Measurements from ENCODE around the gene ATP6V0C. TPM values are rescaled to one million over a fixed set of nuclear protein-coding genes. Genes with fewer than 3 reads are reported as not detected.
"Not testable (repeated sequence)": the region's sequence is repeated elsewhere in the genome, so short reads cannot be mapped to it uniquely, and the experiment has no call there.

Gene ATP6V0C
- total and polyA plus RNA-seq, 4 experiments from 2014 or later, result 57.5 to 129 (median 103) TPM

GRCh38 chr16:2557150-2557549, 43.4 kb downstream of the ATP6V0C start:
- POLR2A ChIA-PET (ENCODE audit: partially characterized antibody); H3K4me3 ChIP-seq (ENCODE audit: low read length in 2 of 2); intact Hi-C loops (cut with micrococcal nuclease); H3K4me1 ChIP-seq (ENCODE audit: insufficient read depth, low read length); CTCF ChIA-PET (ENCODE audit: partially characterized antibody); H3K36me3 ChIP-seq (ENCODE audit: insufficient read depth, low read length); H3K27ac ChIP-seq (ENCODE audit: low read depth, low read length); H3K27me3 Mint-ChIP-seq; H3K9me3 ChIP-seq (ENCODE audit: control insufficient read depth in 1 of 2, low read length in 2 of 2); H3K4me1 Mint-ChIP-seq; H3K9me3 Mint-ChIP-seq; DNase-seq; H3K4me3 Mint-ChIP-seq; H3K27ac Mint-ChIP-seq; H3K36me3 Mint-ChIP-seq; H3K27me3 ChIP-seq (ENCODE audit: insufficient read depth, low read length): not testable (repeated sequence)

DNA sequence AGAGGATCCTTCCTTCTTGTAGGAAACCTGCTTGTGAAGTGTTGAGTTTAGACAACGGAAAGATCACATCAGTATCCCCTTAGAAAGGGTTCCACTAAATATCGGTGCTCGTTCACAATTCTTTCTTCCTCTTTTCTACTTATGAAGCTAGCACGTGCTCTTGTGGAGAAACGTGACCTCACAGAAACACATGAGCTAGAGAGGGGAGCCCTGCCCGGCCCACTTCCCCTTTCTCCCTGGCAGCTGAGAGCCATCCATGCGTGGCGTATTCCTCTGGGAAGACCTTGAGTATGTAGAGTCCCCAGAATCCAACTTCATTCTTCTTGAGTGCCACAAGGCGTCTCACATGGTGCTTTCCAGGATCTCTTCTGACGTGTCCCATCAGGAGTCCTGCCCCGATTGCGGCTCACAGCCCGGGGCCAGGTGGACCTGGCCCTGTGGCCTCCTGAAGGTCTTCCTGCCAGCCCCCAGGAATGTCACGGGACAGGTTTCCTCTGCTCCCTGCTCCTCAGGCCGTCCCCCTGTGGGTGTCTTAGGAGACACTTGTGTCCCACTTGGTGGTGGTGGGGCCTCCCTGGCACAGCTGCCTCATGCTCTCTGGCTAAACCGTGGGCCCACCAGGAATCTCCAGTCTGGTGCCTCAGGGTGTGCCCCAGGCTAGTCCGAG, 46.5 kb downstream of the ATP6V0C start:
- H3K9me3 ChIP-seq (ENCODE audit: control insufficient read depth in 1 of 2, low read length in 2 of 2); H3K36me3 Mint-ChIP-seq; H3K36me3 ChIP-seq (ENCODE audit: insufficient read depth, low read length); H3K4me1 ChIP-seq (ENCODE audit: insufficient read depth, low read length); POLR2A ChIA-PET (ENCODE audit: partially characterized antibody); CTCF ChIA-PET (ENCODE audit: partially characterized antibody); H3K27me3 Mint-ChIP-seq; H3K27ac ChIP-seq (ENCODE audit: low read depth, low read length); intact Hi-C loops (cut with micrococcal nuclease); H3K4me1 Mint-ChIP-seq; H3K27me3 ChIP-seq (ENCODE audit: insufficient read depth, low read length); H3K9me3 Mint-ChIP-seq; H3K4me3 Mint-ChIP-seq; DNase-seq; H3K4me3 ChIP-seq (ENCODE audit: low read length in 2 of 2); H3K27ac Mint-ChIP-seq: not testable (repeated sequence)

- DNase-seq, result peak; percentile 58 to 67 (median 59)
- POLR2A ChIA-PET (ENCODE audit: partially characterized antibody); H3K27me3 ChIP-seq (ENCODE audit: insufficient read depth, low read length); H3K4me1 ChIP-seq (ENCODE audit: insufficient read depth, low read length); H3K36me3 ChIP-seq (ENCODE audit: insufficient read depth, low read length); H3K9me3 ChIP-seq (ENCODE audit: control insufficient read depth in 1 of 2, low read length in 2 of 2); H3K27me3 Mint-ChIP-seq; H3K4me3 ChIP-seq (ENCODE audit: low read length in 2 of 2); H3K27ac Mint-ChIP-seq; H3K36me3 Mint-ChIP-seq; CTCF ChIA-PET (ENCODE audit: partially characterized antibody); H3K4me1 Mint-ChIP-seq; intact Hi-C loops (cut with micrococcal nuclease); H3K9me3 Mint-ChIP-seq; H3K27ac ChIP-seq (ENCODE audit: low read depth, low read length); H3K4me3 Mint-ChIP-seq: not testable (repeated sequence)
Observed at GRCh38 chr16:2560798-2561133, 47.0 kb downstream of the ATP6V0C start.

- H3K4me3 ChIP-seq (ENCODE audit: low read length in 2 of 2); H3K4me1 ChIP-seq (ENCODE audit: insufficient read depth, low read length); DNase-seq; CTCF ChIA-PET (ENCODE audit: partially characterized antibody); H3K27me3 Mint-ChIP-seq; H3K27ac ChIP-seq (ENCODE audit: low read depth, low read length); H3K36me3 Mint-ChIP-seq; intact Hi-C loops (cut with micrococcal nuclease); H3K36me3 ChIP-seq (ENCODE audit: insufficient read depth, low read length); H3K4me1 Mint-ChIP-seq; H3K27me3 ChIP-seq (ENCODE audit: insufficient read depth, low read length); H3K9me3 Mint-ChIP-seq; H3K27ac Mint-ChIP-seq; POLR2A ChIA-PET (ENCODE audit: partially characterized antibody); H3K9me3 ChIP-seq (ENCODE audit: control insufficient read depth in 1 of 2, low read length in 2 of 2); H3K4me3 Mint-ChIP-seq: not testable (repeated sequence)
Observed at GRCh38 chr16:2567506-2567905, 53.8 kb downstream of the ATP6V0C start.

DNA sequence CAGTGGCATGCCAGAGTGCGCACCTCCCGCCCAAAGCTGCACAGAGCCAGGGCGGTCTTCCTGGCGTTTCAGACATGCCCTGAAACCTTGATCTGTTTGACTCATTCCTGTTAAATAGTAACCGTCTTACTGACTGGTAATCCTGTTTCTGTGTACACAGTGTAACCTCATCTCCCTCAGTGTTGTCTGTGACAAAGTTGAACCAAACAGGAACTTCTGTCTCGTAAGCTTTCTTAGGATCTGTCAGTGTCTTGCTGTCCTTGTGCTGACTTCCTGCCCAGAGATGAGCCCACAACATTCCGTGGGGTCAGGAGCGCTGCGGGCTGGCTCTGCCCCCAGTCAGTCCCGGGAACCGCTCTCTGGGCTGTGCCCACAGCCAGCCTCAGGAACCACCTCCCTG, 54.8 kb downstream of the ATP6V0C start:
- H3K36me3 ChIP-seq (ENCODE audit: insufficient read depth, low read length); H3K27ac Mint-ChIP-seq; H3K9me3 Mint-ChIP-seq; intact Hi-C loops (cut with micrococcal nuclease); H3K9me3 ChIP-seq (ENCODE audit: control insufficient read depth in 1 of 2, low read length in 2 of 2); H3K4me1 Mint-ChIP-seq; CTCF ChIA-PET (ENCODE audit: partially characterized antibody); H3K4me3 Mint-ChIP-seq; H3K27me3 ChIP-seq (ENCODE audit: insufficient read depth, low read length); H3K27me3 Mint-ChIP-seq; H3K27ac ChIP-seq (ENCODE audit: low read depth, low read length); H3K36me3 Mint-ChIP-seq; POLR2A ChIA-PET (ENCODE audit: partially characterized antibody); H3K4me1 ChIP-seq (ENCODE audit: insufficient read depth, low read length); H3K4me3 ChIP-seq (ENCODE audit: low read length in 2 of 2); DNase-seq: not testable (repeated sequence)

Small RNAs within 50 kb of the gene (microRNA-seq; reads per million reads assigned to microRNA genes)
- gene MIR3178 (ENCODE audit: borderline microRNAs expressed, borderline number of aligned reads, borderline replicate concordance), result not detected
- not detected for gene MIR6768 (ENCODE audit: borderline microRNAs expressed, borderline number of aligned reads, borderline replicate concordance)

Other genes starting within 250 kb of the ATP6V0C start
- 100 to 1,000 TPM; 151 to 152 TPM for gene RNPS1, start 245.8 kb upstream of the ATP6V0C start, total RNA-seq
- gene RNPS1, start 245.8 kb upstream of the ATP6V0C start, polyA plus RNA-seq, result 100 to 1,000 TPM; 265 to 267 TPM
- gene ABCA3, start 173.2 kb upstream of the ATP6V0C start, total RNA-seq, result 10 to 100 TPM in 1 of 2 experiments, 1 to 10 TPM in 1; 8.5 to 12.7 TPM
- 1 to 10 TPM; 1.7 to 4.5 TPM for gene ABCA3, start 173.2 kb upstream of the ATP6V0C start, polyA plus RNA-seq
- gene CCNF, start 84.5 kb upstream of the ATP6V0C start, total RNA-seq, result 1 to 10 TPM; 4.7 TPM
- 1 to 10 TPM; 1.6 to 3.3 TPM for gene CCNF, start 84.5 kb upstream of the ATP6V0C start, polyA plus RNA-seq
- under 1 TPM; 0.44 to 0.55 TPM for gene TEDC2, start 53.8 kb upstream of the ATP6V0C start, total RNA-seq
- under 1 TPM in 1 of 2 donors, not detected in 1; 0.44 TPM for gene TEDC2, start 53.8 kb upstream of the ATP6V0C start, polyA plus RNA-seq
- not detected for gene NTN3, start 42.7 kb upstream of the ATP6V0C start, total RNA-seq
- not detected for gene NTN3, start 42.7 kb upstream of the ATP6V0C start, polyA plus RNA-seq
- 10 to 100 TPM in 1 of 2 experiments, 1 to 10 TPM in 1; 9.6 to 13.7 TPM for gene TBC1D24, start 38.8 kb upstream of the ATP6V0C start, total RNA-seq
- gene TBC1D24, start 38.8 kb upstream of the ATP6V0C start, polyA plus RNA-seq, result 1 to 10 TPM; 1.3 to 1.8 TPM
- 100 to 1,000 TPM; 114 to 121 TPM for gene AMDHD2, start 6.4 kb downstream of the ATP6V0C start, total RNA-seq
- gene AMDHD2, start 6.4 kb downstream of the ATP6V0C start, polyA plus RNA-seq, result 10 to 100 TPM; 17.0 to 22.3 TPM
- 1 to 10 TPM; 1.7 to 3.0 TPM for gene CEMP1, start 17.5 kb downstream of the ATP6V0C start, total RNA-seq
- gene CEMP1, start 17.5 kb downstream of the ATP6V0C start, polyA plus RNA-seq, result 1 to 10 TPM; 1.9 to 5.0 TPM
- 10 to 100 TPM; 61.2 to 71.3 TPM for gene PDPK1, start 24.1 kb downstream of the ATP6V0C start, total RNA-seq
- 10 to 100 TPM; 26.4 to 42.1 TPM for gene PDPK1, start 24.1 kb downstream of the ATP6V0C start, polyA plus RNA-seq
- gene KCTD5, start 168.6 kb downstream of the ATP6V0C start, total RNA-seq, result 10 to 100 TPM; 26.7 to 27.1 TPM
- gene KCTD5, start 168.6 kb downstream of the ATP6V0C start, polyA plus RNA-seq, result 10 to 100 TPM; 19.6 to 22.5 TPM
- under 1 TPM; 0.61 to 0.96 TPM for gene PRSS27, start 206.3 kb downstream of the ATP6V0C start, total RNA-seq
- not detected for gene PRSS27, start 206.3 kb downstream of the ATP6V0C start, polyA plus RNA-seq
- 1,000 to 10,000 TPM; 1,118 to 1,137 TPM for gene SRRM2, start 238.7 kb downstream of the ATP6V0C start, total RNA-seq
- gene SRRM2, start 238.7 kb downstream of the ATP6V0C start, polyA plus RNA-seq, result 100 to 1,000 TPM in 1 of 2 donors, 10 to 100 TPM in 1; 11.8 to 132 TPM